Activated CD8-positive, alpha-beta memory T cell treated with anti-CD3 and anti-CD28 coated beads for 36 hours (primary cell): ENCODE results near the gene POLR2J2. TPM values are rescaled to one million over a fixed set of nuclear protein-coding genes. Genes with fewer than 3 reads are reported as not detected.
"Not testable (repeated sequence)": the region's sequence is repeated elsewhere in the genome, so short reads cannot be mapped to it uniquely, and the experiment has no call there.

ENCODE experiments used
- CTCF ChIA-PET: fragments of 350-600 bp; sonication (Branson Sonifier 250); formaldehyde crosslinking; loops from one replicate; lab custom pipeline; 2021; ENCODE audit warnings: antibody characterized with exemption; lab: Charles Lee
- POLR2A ChIA-PET: fragments of 350-600 bp; sonication (Branson Sonifier 250); formaldehyde crosslinking; loops from one replicate; lab custom pipeline; 2021; ENCODE audit warnings: antibody characterized with exemption; lab: Charles Lee
- total RNA-seq, 2 experiments: library from RNA; stranded (reverse); gene quantifications; one replicate each; pipeline ENCODE4 v1.2.3, GENCODE V29; 2021

Gene POLR2J2
- total RNA-seq, 2 experiments from 2014 or later: 8.6 to 9.7 TPM

DNA sequence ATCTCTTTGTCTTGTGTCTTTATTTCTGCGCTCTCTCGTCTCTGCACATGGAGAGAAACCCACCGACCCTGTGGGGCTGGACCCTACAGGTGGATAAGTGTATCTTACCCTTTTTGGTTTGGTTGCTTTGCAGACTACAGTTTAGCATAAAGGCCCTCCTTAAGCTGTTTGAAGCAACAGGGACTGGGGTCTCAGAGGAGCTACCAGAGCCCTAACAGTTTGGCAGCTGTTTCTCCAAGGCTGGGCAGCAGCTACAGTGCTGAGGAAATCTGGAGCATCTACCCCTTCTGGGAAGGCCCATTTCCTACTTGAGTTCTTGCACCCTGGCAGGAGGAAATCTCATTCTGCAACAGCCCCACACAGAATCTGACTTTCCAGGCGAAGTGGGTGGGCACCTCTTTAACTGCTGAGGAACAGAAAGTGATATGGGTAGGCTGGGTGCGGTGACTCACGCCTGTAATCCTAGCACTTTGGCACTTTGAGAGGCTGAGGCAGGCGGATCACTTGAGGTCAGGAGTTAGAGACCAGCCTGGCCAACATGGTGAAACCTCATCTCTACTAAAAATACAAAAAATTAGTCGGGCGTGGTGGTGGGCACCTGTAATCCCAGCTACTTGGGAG is 2.1 kb upstream of the POLR2J2 start:
- POLR2A ChIA-PET, CTCF ChIA-PET: not testable (repeated sequence)

DNA sequence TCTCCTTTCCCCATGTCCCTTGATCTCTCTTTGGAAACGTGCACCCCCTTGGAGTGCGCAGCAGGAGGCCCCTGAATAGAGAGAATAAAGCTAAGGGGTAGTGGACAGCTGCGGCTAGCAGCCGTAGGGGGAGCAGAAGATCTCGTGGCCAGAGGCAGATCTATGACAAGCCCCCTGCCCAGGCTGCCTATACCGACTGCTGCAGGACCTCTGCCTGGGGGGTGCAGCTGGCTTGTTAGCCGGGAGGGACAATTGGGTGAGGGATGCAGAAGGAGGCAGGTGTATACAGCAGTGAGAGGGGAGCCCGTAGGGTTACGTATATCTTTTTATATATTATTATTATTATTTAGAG is 469 bp upstream of the POLR2J2 start:
- POLR2A ChIA-PET, CTCF ChIA-PET: not testable (repeated sequence)

DNA sequence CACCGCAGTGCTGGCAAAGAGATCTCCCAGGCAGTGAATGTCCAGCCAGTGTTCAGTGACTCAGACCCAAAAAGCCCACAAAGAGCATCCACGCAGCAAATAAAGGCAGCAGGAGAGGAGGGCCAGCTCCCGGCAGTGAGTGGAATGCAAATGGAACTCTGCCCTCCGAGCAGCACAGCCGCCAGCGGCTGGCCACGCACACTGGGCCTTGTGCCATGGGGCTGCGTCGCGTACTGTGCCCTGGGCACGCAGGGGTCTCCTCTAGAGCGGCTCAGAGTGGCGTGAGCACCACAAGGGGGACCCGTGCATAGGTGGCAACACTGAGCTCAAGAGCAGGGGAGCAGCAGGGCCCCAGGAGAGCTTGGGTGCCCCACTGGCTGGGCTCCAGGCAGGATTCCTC is 3.9 kb downstream of the POLR2J2 start:
- POLR2A ChIA-PET, CTCF ChIA-PET: not testable (repeated sequence)

DNA sequence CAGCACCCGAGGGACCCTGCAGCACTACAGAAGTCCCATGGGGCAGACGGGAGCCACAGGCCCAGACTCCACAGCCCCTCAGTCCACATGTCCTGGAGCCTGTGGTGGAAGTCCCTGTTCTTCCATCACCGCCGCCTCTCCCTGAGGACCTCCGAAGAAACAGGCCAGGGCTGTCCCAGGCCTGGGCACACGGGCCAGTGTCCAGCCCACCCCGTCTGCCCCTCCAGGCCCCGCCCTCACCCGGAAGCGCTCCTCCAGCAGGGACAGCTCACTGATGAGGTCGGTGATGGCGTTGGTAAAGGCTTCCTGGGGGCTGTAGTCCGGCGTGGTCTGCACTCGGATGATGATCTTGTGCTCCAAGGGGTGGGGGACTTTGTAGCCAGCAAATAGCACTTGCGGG is 4.6 kb downstream of the POLR2J2 start:
- POLR2A ChIA-PET, CTCF ChIA-PET: not testable (repeated sequence)

DNA sequence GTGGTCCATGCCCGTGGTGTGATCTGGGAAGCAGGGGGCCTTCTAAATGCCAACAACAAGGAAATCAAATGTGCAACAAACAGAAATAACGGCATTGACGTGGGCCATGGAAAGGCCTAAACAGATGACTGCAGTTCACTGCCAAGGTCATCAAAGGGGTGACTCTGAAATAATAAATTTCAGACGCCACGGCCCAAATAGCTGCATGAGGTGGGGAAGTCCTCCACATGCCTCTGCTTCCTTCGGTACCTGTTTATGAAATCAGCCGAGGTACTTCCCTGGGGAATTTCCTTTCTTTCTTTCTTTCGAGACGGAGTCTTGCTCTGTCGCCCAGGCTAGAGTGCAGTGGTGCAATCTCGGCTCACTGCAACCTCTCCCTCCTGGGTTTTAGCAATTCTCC is 6.7 kb downstream of the POLR2J2 start:
- POLR2A ChIA-PET, CTCF ChIA-PET: not testable (repeated sequence)

DNA sequence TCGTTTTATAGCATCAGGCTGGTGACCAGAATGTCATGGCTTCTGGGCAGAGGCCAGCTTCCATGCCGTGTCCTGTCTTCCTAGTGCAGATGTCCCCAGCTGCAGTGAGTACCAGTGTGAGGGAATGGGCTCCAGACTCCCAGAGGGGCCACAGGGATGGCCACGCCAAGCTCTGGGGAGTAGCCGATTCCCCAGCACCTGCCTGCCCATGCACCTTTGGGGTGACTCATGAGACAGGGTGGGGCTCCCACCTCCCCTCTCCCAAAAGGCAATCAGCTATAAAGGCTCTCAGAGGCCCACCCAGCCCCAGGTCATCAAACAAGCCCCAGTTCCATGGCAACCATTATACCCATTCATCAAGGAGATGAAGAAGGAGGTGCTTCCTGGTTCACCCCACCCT is 21.5 kb downstream of the POLR2J2 start, which contains the start of gene SPDYE2B:
SPDYE2B (plus strand) TSS at position 396 of the 400 bp plus-strand sequence. CDS start 2,030 bp downstream, outside the sequence.
- POLR2A ChIA-PET, CTCF ChIA-PET: not testable (repeated sequence)

DNA sequence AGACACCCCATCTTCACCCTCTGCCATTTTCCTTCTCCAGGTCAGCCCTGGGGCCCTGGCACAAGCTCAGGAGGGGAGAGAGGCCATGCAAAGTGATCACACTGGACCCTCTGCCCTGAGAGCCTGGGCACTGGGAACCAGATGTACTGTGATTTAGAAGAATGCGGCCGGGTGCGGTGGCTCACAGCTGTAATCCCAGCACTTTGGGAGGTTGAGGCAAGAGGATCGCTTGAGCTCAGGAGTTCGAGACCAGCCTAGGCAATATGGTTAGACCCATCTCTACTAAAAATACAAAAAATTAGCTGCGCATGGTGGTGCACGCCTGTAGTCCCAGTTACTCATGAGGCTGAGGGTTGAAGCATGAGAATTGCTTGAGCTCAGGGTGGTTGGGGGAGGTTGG is 23.6 kb downstream of the POLR2J2 start:
- POLR2A ChIA-PET, CTCF ChIA-PET: not testable (repeated sequence)

DNA sequence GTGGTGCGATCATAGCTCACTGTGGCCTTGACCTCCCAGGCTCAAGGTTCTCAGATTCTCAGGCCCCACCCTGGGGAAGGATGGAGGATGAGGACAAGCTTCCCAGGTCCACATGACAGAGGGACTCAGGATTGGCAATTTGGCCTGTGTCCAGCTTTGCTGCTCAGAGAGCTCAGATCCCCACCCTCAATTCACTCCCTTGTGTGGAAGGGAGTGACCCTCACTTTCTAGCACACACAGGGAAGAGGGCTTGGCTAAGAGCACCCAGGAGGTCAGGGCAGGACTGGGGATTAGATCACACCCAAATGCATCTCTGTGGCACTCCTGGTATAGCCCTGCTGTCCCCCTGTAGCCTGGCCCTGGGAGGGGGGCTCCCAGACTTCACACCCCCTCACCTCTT is 28.1 kb downstream of the POLR2J2 start:
- CTCF ChIA-PET, POLR2A ChIA-PET: not testable (repeated sequence)

DNA sequence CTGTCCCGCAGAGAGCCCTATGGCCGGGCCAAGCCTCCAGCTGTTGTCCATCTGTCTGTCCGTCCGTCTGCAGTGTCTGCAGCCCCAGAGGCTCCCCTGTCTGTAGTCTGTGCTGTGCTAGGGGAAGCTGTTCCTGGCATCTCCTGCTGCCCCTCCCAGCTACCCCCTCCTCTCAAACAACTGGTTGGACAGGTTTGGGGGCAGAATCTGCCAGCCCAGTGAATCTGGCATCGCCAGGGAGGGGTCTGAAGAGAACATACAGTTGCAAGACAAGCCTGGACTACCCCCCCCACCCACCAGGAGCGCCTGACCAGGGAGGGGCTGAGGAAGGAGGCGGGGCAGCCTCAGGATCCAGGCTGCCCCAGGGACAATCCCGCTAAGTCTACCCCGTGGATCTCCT is 28.8 kb downstream of the POLR2J2 start, which contains the start of gene UPK3BL1:
UPK3BL1 (minus strand) TSS at position 101 of the 400 bp plus-strand sequence; CDS start at position 51, 50 bp downstream.
- CTCF ChIA-PET, POLR2A ChIA-PET: not testable (repeated sequence)

DNA sequence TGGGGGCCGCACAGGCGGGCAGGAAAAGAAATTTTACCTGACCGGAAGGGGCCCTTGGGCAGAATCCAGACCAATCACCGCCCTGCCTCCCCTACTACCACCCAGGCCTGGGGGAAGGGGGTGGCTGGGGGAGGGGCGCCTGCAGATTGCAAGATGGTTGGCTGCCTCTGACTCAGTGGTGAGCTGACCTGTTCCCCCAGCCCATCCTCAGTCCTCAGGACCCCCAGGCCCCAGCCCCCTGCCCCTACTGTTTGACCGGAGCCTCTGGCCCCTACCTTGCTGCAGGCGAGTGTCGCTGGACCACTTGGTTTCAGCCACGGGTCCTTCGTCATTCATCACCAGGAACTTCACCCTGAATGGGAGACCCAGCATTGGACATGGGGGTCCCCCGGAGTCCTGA is 32.6 kb downstream of the POLR2J2 start:
- CTCF ChIA-PET, POLR2A ChIA-PET: not testable (repeated sequence)

DNA sequence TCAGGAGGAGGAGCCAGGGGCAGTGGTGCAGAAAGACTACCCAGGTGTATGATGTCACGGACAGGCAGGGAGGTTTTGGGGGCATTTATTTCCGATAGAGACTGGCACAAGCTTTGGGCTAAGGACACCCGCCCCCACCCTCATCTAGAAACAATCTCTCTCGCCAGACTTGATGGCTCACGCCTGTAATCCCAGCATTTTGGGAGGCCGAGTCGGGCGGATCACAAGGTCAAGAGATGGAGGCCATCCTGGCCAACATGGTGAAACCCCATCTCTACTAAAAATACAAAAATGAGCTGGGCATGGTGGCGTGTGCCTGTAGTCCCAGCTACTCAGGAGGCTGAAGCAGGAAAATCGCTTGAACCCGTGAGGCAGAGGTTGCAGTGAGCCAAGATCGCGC is 34.5 kb downstream of the POLR2J2 start:
- CTCF ChIA-PET, POLR2A ChIA-PET: not testable (repeated sequence)

DNA sequence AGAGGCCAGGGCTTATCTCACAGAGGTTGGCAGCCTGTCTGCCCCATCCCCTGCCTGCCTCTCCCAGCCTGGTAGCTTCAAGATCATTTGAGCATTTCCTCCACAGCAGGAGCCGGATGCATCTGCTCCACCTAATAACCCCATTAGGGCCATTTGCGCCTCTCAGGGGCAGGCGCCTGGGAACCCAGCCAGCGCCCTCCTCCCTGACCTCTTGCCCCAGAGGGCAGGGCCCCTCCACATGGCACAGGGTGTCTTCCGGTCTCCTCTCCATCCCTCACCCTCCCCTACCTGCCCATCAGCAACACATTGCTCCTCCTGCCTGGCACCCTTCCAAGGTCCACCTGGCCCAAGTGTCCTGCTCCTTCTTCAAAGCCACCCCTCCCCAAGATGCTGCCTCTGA is 36.1 kb downstream of the POLR2J2 start:
- CTCF ChIA-PET, POLR2A ChIA-PET: not testable (repeated sequence)

DNA sequence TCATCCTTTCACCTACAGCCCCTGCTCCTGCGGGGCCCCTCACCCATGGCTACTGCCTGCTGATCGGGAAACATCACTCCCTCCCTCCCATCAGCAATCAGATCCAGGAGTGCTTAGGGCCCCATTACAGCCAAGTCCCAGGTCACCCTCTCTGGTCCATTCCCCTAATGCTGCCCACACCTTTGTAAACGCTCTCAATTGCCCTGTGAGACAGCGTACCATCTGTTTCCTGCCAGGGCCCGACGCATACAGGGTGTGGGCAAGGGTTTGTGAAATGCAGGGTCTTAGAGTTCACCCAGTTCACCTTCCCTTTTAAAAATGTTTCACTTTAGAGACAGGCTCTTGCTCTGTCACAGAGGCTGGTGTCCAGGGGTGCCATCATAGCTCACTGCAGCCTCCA is 37.2 kb downstream of the POLR2J2 start:
- POLR2A ChIA-PET, CTCF ChIA-PET: not testable (repeated sequence)

DNA sequence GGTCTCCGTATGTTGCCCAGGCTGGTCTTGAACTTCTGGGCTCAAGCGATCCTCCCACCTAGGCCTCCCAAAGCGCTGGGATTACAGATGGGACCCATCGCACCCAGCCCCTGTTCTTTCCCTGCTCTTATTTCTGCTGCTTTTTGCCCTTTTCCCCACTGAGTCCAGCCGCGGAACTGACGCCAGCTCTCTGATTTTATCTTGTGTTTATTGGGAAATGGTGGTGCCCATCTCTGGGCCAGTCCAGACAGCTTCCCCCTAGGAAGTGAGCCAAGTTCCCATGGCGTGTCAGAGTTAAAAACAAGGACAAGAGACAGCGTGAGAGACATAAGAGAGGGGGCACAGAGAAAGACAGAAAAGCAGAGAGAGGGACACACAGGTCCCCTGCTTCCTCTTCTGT is 40.8 kb downstream of the POLR2J2 start:
- POLR2A ChIA-PET, CTCF ChIA-PET: not testable (repeated sequence)

DNA sequence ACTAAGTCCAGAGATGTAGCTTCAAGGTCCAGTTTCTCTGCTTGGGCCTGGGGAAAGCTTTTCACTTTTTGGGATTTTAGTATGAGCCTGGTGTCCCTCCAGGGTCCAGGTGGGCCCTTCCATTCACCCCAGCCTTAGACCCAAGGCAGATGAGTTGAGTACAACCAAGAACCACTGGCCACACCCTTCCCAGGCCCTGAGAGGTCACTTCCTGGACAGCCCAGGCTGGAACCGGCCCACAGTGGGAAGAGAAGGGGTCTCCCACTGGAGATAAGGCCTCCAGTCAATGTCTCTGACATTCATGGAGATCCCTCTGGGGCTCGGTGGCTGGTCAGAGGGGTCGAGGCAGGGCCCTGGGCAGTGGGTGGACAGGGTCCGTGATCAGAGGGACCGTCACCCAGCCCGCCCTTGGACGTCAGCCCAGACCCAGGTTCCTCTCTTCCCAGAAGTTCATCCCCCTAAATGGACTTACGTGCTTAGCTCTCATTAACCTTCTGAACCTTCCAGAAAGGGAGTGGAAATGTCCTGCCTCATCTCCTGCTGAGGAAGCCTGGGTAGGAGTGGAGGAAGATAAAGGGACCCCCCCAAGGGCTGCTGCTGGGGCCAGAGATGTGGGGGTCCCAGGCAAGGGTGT is 44.1 kb downstream of the POLR2J2 start:
- POLR2A ChIA-PET, CTCF ChIA-PET: not testable (repeated sequence)

DNA sequence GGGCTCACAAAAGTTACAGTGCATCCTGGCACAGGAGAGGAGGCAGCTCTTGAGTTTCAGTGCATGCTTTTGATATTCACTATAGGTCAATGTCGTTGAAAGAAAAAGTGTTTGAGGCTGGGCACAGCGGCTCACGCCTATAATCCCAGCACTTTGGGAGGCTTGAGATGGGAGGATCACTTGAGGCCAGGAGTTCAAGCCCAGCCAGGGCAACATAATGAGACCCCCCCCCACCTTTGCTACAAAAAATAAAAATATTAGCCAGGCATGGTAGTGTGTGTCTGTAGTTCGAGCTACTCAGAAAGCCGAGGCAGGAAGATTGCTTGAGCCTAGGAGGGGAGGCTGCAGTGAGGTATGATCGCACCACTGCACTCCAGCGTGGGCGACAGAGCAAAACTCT is 53.3 kb downstream of the POLR2J2 start:
- CTCF ChIA-PET, POLR2A ChIA-PET: not testable (repeated sequence)

DNA sequence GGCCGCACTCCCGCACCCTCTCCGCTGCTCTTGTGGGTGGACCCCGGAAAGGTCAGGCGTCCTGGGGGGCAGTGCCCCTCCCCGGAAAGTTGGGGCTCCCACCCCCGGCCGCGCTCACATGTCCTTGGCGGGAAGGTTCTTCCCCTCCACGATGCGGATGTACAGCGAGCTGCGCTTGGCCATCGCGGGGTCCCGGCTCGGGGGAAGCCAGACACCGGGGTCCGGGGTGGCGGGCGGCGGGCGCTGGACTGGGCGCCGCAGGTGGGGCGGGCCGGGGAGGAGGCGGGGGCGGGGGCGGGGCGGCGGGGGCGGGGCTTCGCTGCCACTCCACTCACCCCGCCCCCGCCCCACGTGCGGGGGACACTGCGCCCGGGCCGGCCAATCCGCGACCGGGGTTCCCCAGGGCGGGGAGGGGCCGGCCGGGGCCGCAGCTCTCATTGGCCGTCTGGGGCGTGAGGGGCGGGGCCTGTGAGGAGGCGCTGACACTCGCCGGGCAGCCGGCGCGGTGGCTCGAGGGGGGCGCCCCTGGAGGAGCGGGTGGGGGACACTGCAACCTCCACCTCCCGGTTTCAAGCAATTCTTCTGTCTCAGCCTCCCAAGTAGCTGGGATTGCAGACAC is 54.8 kb downstream of the POLR2J2 start, which contains the start of gene RASA4:
RASA4 (minus strand) TSS at position 250 of the 619 bp plus-strand sequence; CDS start at position 183, 67 bp downstream.
- POLR2A ChIA-PET, CTCF ChIA-PET: not testable (repeated sequence)
